Epidermal melanocyte (primary cell): ENCODE data around the gene COL4A1.

Experiments used
- DNase-seq: peaks from one replicate; pipeline ENCODE4 v3.0.0; 2011; ENCODE audit warnings: low spot score; ENCODE audit not compliant: insufficient read length

Gene COL4A1

GRCh38 chr13:110276553-110276950, 30.4 kb downstream of the COL4A1 start:
- no peak for DNase-seq

- no peak for DNase-seq
Observed at GRCh38 chr13:110275931-110276552, 30.9 kb downstream of the COL4A1 start.

- DNase-seq, result no peak
Observed at GRCh38 chr13:110274687-110275086, 32.3 kb downstream of the COL4A1 start.

GRCh38 chr13:110273254-110273653, 33.7 kb downstream of the COL4A1 start:
- no peak for DNase-seq

GRCh38 chr13:110272651-110273050, 34.3 kb downstream of the COL4A1 start:
- DNase-seq, result no peak

GRCh38 chr13:110272227-110272626, 34.7 kb downstream of the COL4A1 start:
- DNase-seq, result no peak

GRCh38 chr13:110271313-110271712, 35.6 kb downstream of the COL4A1 start:
- no peak for DNase-seq

- no peak for DNase-seq
Observed at GRCh38 chr13:110270507-110270906, 36.5 kb downstream of the COL4A1 start.

- no peak for DNase-seq
Observed at GRCh38 chr13:110269509-110270185, 37.3 kb downstream of the COL4A1 start.

- DNase-seq, result no peak
Observed at GRCh38 chr13:110268576-110269185, 38.3 kb downstream of the COL4A1 start.

GRCh38 chr13:110268061-110268460, 38.9 kb downstream of the COL4A1 start:
- DNase-seq, result no peak

- no peak for DNase-seq
Observed at GRCh38 chr13:110266983-110267382, 40.0 kb downstream of the COL4A1 start.

- no peak for DNase-seq
Observed at GRCh38 chr13:110266431-110266809, 40.5 kb downstream of the COL4A1 start.

GRCh38 chr13:110265682-110266430, 41.1 kb downstream of the COL4A1 start:
- no peak for DNase-seq

GRCh38 chr13:110265341-110265681, 41.6 kb downstream of the COL4A1 start:
- DNase-seq, result no peak

GRCh38 chr13:110264685-110265275, 42.2 kb downstream of the COL4A1 start:
- no peak for DNase-seq

- DNase-seq, result no peak
Observed at GRCh38 chr13:110263888-110264287, 43.1 kb downstream of the COL4A1 start.

GRCh38 chr13:110263404-110263803, 43.6 kb downstream of the COL4A1 start:
- no peak for DNase-seq

- DNase-seq, result no peak
Observed at GRCh38 chr13:110262508-110263291, 44.3 kb downstream of the COL4A1 start.

GRCh38 chr13:110262082-110262436, 44.9 kb downstream of the COL4A1 start:
- no peak for DNase-seq
